ENCODE measurements around the gene SH3RF2. TPM values are rescaled to one million over a fixed set of nuclear protein-coding genes. Genes with fewer than 3 reads are reported as not detected.

Gene SH3RF2
- total and polyA plus RNA-seq, 10 of the 15 experiments (the other 5 are each of a cell fraction or from before 2014, with no cell fraction given) = 0.15 TPM; not detected in 9

DNA sequence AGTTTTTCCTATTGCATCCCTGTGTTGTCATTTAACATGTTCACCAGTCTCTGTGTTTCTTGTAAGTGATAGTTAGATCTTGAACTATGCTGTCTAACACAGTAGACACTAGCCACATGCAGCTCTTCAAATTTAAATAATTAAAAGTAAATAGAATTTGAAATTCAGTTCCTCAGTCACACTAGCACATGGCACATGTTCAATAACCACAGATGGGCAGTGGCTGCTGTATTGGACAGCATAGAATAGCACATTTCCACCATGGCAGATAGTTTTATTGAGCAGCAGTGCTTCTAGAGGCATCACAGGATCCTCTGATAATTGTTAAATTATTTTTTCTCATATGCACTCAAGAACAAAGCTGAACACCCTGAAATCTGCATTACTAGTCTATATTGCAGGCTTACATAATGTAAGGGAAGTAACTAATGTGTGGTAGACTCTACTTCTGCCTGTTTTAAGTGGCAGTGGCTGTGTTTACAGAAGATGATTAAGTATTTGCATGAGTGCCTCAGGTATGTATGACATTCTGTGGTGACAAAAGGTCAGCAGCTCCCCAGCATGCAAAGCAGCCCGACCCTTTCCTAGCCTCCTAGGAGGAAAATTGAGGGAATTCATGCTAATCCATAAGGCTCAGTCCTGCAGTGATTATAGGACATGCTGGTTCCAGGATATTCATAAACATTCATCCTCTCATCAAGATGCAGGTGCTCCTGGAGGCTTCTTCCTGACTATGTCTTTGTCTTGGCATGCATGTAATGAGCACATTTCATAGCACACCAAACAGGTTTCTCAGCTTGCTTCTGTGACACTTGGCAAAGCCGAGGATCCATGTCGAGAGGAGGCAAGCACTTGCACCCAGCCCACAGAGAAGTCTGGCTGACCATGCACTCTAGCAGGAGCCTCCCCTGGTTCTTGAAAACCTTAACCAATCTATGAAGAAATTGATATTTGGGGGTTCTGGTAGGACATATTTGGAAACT is 45.5 kb downstream of the SH3RF2 start (continued):
- TF ChIP-seq, protein P1, sequence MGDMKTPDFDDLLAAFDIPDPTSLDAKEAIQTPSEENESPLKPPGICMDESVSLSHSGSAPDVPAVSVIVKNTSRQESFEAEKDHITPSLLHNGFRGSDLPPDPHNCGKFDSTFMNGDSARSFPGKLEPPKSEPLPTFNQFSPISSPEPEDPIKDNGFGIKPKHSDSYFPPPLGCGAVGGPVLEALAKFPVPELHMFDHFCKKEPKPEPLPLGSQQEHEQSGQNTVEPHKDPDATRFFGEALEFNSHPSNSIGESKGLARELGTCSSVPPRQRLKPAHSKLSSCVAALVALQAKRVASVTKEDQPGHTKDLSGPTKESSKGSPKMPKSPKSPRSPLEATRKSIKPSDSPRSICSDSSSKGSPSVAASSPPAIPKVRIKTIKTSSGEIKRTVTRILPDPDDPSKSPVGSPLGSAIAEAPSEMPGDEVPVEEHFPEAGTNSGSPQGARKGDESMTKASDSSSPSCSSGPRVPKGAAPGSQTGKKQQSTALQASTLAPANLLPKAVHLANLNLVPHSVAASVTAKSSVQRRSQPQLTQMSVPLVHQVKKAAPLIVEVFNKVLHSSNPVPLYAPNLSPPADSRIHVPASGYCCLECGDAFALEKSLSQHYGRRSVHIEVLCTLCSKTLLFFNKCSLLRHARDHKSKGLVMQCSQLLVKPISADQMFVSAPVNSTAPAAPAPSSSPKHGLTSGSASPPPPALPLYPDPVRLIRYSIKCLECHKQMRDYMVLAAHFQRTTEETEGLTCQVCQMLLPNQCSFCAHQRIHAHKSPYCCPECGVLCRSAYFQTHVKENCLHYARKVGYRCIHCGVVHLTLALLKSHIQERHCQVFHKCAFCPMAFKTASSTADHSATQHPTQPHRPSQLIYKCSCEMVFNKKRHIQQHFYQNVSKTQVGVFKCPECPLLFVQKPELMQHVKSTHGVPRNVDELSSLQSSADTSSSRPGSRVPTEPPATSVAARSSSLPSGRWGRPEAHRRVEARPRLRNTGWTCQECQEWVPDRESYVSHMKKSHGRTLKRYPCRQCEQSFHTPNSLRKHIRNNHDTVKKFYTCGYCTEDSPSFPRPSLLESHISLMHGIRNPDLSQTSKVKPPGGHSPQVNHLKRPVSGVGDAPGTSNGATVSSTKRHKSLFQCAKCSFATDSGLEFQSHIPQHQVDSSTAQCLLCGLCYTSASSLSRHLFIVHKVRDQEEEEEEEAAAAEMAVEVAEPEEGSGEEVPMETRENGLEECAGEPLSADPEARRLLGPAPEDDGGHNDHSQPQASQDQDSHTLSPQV (IDR thresholded peaks at IDR 0.05) = no peak
- TF ChIP-seq TARDBP (IDR thresholded peaks at IDR 0.05; ENCODE audit: borderline replicate concordance) (no peak), MEF2A (IDR thresholded peaks at IDR 0.05; ENCODE audit: insufficient read depth, low read depth, low read length) (no peak), CHD1 (IDR thresholded peaks at IDR 0.05; ENCODE audit: low read depth, low read length) (no peak), JUND (IDR thresholded peaks at IDR 0.05; ENCODE audit: low read depth, low read length) (no peak), EED (IDR thresholded peaks at IDR 0.05; ENCODE audit: low read depth) (no peak), PAX8 (IDR thresholded peaks at IDR 0.05) (no peak), SUZ12 (IDR thresholded peaks at IDR 0.05; ENCODE audit: unreplicated experiment) (no peak), POLR2AphosphoS5 (IDR thresholded peaks at IDR 0.05; ENCODE audit: low read length) (no peak), TCF12 (IDR thresholded peaks at IDR 0.05; ENCODE audit: low read depth, low read length) (no peak), NFYA (IDR thresholded peaks at IDR 0.05; ENCODE audit: borderline replicate concordance, low read depth, low read length) (no peak)
- TF ChIP-seq, protein P2, sequence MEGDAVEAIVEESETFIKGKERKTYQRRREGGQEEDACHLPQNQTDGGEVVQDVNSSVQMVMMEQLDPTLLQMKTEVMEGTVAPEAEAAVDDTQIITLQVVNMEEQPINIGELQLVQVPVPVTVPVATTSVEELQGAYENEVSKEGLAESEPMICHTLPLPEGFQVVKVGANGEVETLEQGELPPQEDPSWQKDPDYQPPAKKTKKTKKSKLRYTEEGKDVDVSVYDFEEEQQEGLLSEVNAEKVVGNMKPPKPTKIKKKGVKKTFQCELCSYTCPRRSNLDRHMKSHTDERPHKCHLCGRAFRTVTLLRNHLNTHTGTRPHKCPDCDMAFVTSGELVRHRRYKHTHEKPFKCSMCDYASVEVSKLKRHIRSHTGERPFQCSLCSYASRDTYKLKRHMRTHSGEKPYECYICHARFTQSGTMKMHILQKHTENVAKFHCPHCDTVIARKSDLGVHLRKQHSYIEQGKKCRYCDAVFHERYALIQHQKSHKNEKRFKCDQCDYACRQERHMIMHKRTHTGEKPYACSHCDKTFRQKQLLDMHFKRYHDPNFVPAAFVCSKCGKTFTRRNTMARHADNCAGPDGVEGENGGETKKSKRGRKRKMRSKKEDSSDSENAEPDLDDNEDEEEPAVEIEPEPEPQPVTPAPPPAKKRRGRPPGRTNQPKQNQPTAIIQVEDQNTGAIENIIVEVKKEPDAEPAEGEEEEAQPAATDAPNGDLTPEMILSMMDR (IDR thresholded peaks at IDR 0.05 in 2 of 3, conservative IDR thresholded peaks at IDR 0.05 in 1 of 3; ENCODE audit: control insufficient read depth in 2 of 3, extremely low read depth in 1 of 3, insufficient read depth in 1 of 3, low read depth in 3 of 3, low read length in 3 of 3) = no peak
- TF ChIP-seq, protein P3, sequence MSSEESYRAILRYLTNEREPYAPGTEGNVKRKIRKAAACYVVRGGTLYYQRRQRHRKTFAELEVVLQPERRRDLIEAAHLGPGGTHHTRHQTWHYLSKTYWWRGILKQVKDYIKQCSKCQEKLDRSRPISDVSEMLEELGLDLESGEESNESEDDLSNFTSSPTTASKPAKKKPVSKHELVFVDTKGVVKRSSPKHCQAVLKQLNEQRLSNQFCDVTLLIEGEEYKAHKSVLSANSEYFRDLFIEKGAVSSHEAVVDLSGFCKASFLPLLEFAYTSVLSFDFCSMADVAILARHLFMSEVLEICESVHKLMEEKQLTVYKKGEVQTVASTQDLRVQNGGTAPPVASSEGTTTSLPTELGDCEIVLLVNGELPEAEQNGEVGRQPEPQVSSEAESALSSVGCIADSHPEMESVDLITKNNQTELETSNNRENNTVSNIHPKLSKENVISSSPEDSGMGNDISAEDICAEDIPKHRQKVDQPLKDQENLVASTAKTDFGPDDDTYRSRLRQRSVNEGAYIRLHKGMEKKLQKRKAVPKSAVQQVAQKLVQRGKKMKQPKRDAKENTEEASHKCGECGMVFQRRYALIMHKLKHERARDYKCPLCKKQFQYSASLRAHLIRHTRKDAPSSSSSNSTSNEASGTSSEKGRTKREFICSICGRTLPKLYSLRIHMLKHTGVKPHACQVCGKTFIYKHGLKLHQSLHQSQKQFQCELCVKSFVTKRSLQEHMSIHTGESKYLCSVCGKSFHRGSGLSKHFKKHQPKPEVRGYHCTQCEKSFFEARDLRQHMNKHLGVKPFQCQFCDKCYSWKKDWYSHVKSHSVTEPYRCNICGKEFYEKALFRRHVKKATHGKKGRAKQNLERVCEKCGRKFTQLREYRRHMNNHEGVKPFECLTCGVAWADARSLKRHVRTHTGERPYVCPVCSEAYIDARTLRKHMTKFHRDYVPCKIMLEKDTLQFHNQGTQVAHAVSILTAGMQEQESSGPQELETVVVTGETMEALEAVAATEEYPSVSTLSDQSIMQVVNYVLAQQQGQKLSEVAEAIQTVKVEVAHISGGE (CRISPR knock-in tag; IDR thresholded peaks at IDR 0.05) = no peak
- TF ChIP-seq, protein P4, sequence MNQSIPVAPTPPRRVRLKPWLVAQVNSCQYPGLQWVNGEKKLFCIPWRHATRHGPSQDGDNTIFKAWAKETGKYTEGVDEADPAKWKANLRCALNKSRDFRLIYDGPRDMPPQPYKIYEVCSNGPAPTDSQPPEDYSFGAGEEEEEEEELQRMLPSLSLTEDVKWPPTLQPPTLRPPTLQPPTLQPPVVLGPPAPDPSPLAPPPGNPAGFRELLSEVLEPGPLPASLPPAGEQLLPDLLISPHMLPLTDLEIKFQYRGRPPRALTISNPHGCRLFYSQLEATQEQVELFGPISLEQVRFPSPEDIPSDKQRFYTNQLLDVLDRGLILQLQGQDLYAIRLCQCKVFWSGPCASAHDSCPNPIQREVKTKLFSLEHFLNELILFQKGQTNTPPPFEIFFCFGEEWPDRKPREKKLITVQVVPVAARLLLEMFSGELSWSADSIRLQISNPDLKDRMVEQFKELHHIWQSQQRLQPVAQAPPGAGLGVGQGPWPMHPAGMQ (IDR thresholded peaks at IDR 0.05; ENCODE audit: borderline replicate concordance) = no peak
- TF ChIP-seq, protein P5, sequence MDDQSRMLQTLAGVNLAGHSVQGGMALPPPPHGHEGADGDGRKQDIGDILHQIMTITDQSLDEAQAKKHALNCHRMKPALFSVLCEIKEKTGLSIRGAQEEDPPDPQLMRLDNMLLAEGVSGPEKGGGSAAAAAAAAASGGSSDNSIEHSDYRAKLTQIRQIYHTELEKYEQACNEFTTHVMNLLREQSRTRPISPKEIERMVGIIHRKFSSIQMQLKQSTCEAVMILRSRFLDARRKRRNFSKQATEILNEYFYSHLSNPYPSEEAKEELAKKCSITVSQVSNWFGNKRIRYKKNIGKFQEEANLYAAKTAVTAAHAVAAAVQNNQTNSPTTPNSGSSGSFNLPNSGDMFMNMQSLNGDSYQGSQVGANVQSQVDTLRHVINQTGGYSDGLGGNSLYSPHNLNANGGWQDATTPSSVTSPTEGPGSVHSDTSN (IDR thresholded peaks at IDR 0.05; ENCODE audit: insufficient replicate concordance, low read depth, low read length) = no peak

Measured in GM12878 (cell line).